HepG2 (cell line): Measurements from ENCODE around the gene UBP1.

Experiments
- ARNTL ChIP-seq: sonication (generic); formaldehyde crosslinking; IDR thresholded peaks from 2 replicates; pipeline ENCODE4 v1.4.0; 2020; ENCODE audit warnings: mild to moderate bottlenecking, missing genetic modification reagents
- EP300 ChIP-seq, 3 experiments: sonication (generic) in 1 of 3; formaldehyde crosslinking in 1 of 3; IDR thresholded peaks; 2 replicates each; pipeline versions ENCODE4 v1.5.1 to v1.6.1; 2011 to 2020; ENCODE audit warnings: low read depth in 2 of 3, low read length in 2 of 3, borderline replicate concordance in 1 of 3, improper control_type of control experiment in 1 of 3, mild to moderate bottlenecking in 1 of 3, missing genetic modification reagents in 1 of 3, moderate library complexity in 1 of 3
- ESRRA ChIP-seq: sonication (generic); formaldehyde crosslinking; IDR thresholded peaks from 2 replicates; pipeline ENCODE4 v1.5.1; 2020; ENCODE audit warnings: mild to moderate bottlenecking, low read depth, missing genetic modification reagents
- EZH2 ChIP-seq: conservative IDR thresholded peaks from 2 replicates; pipeline ENCODE4 v1.6.1; 2012; ENCODE audit warnings: mild to moderate bottlenecking, low read depth, low read length, moderate library complexity
- HCFC1 ChIP-seq: fragments of 150-350 bp; IDR thresholded peaks from 2 replicates; pipeline ENCODE4 v1.6.1; 2014; ENCODE audit warnings: low read depth, low read length
- HOXA3 ChIP-seq: sonication (generic); formaldehyde crosslinking; IDR thresholded peaks from 2 replicates; pipeline ENCODE4 v1.5.0; 2020; ENCODE audit warnings: missing genetic modification reagents
- POLR2AphosphoS5 ChIP-seq: IDR thresholded peaks from 2 replicates; pipeline ENCODE4 v1.6.1; 2012; ENCODE audit warnings: low read depth, low read length
- ZNF775 ChIP-seq: sonication (generic); formaldehyde crosslinking; IDR thresholded peaks from 2 replicates; pipeline ENCODE4 v1.4.0; 2020; ENCODE audit warnings: missing genetic modification reagents, mild to moderate bottlenecking, moderate library complexity, borderline replicate concordance
- TF ChIP-seq, protein P1 (sequence below): sonication (generic); formaldehyde crosslinking; IDR thresholded peaks from 2 replicates; pipeline ENCODE4 v1.5.0; 2020; ENCODE audit warnings: missing genetic modification reagents
- TF ChIP-seq, protein P2 (sequence below): sonication (generic); formaldehyde crosslinking; IDR thresholded peaks from 2 replicates; pipeline ENCODE4 v1.5.0; 2020; ENCODE audit warnings: mild to moderate bottlenecking, missing genetic modification reagents, moderate library complexity

DNA sequence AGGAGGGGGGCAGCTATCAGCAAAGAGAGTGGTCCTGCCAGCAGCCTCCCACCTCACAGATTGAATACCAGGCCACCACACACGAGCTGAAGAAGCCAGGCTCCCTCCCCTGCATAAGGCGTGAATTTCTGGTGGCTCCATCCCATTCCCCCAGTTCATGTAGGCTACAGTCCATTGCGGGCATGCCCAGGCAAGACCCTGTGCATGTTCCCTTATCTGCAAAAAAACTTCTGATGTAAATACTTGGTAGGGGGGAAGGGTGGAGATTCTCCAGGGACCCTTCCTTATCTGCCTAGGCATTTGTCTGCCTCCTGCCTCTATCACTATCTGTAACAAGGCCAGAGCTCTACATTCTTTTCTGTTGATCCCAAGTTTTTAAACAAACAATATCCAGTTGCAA, 27.6 kb upstream of the UBP1 start:
- TF ChIP-seq ZNF775 (no peak), ARNTL (no peak), EZH2 (no peak), POLR2AphosphoS5 (no peak), ESRRA (CRISPR knock-in tag) (no peak), HCFC1 (no peak), EP300 (IDR thresholded peaks at IDR 0.05; ENCODE audit: low read depth in 2 of 2, low read length in 2 of 2) (no peak), EP300 (CRISPR knock-in tag; IDR thresholded peaks at IDR 0.05; ENCODE audit: borderline replicate concordance) (no peak), HOXA3 (no peak)
- TF ChIP-seq, protein P1, sequence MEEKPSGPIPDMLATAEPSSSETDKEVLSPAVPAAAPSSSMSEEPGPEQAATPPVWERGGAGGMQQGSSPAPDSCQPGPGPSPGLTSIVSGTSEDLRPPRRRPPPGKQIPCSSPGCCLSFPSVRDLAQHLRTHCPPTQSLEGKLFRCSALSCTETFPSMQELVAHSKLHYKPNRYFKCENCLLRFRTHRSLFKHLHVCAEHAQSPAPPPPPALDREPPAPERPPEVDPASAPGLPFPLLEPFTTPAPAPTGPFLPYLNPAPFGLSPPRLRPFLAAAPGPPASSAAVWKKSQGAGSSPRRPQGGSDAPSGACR (CRISPR knock-in tag): no peak
- TF ChIP-seq, protein P2, sequence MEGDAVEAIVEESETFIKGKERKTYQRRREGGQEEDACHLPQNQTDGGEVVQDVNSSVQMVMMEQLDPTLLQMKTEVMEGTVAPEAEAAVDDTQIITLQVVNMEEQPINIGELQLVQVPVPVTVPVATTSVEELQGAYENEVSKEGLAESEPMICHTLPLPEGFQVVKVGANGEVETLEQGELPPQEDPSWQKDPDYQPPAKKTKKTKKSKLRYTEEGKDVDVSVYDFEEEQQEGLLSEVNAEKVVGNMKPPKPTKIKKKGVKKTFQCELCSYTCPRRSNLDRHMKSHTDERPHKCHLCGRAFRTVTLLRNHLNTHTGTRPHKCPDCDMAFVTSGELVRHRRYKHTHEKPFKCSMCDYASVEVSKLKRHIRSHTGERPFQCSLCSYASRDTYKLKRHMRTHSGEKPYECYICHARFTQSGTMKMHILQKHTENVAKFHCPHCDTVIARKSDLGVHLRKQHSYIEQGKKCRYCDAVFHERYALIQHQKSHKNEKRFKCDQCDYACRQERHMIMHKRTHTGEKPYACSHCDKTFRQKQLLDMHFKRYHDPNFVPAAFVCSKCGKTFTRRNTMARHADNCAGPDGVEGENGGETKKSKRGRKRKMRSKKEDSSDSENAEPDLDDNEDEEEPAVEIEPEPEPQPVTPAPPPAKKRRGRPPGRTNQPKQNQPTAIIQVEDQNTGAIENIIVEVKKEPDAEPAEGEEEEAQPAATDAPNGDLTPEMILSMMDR (CRISPR knock-in tag): no peak
